Urinary bladder (tissue), 4 donors: ENCODE results near the gene CBR4. TPM values are rescaled to one million over a fixed set of nuclear protein-coding genes. Genes with fewer than 3 reads are reported as not detected.
"Not testable (repeated sequence)": the region's sequence is repeated elsewhere in the genome, so short reads cannot be mapped to it uniquely, and the experiment has no call there.

Source experiments
- DNase-seq: peaks from one replicate; pipeline ENCODE4 v3.0.0-alpha.2; 2015; ENCODE audit errors: extremely low spot score
- H3K27ac ChIP-seq: one replicate; pipeline ENCODE4 v1.5.1; 2013; ENCODE audit warnings: low read depth, mild to moderate bottlenecking, moderate library complexity
- H3K36me3 ChIP-seq: one replicate; pipeline ENCODE4 v1.6.1; 2013; ENCODE audit warnings: mild to moderate bottlenecking, moderate library complexity; ENCODE audit not compliant: insufficient read depth
- H3K4me1 ChIP-seq: one replicate; pipeline ENCODE4 v1.6.1; 2013; ENCODE audit warnings: mild to moderate bottlenecking, moderate library complexity; ENCODE audit not compliant: insufficient read depth
- H3K4me3 ChIP-seq: one replicate; pipeline ENCODE4 v1.5.1; 2013; ENCODE audit warnings: low read depth, low read length
- WGBS: extraction: QIAGEN DNeasy Blood & Tissue Kit; methylation state at CpG from one replicate; pipeline ENCODE4 v1.1.7; 2013; 5-methylcytosine and 5-hydroxymethylcytosine counted together
- polyA plus RNA-seq: library from polyadenylated mRNA; stranded (reverse); fragments of 200-250 nt; gene quantifications from one replicate; pipeline ENCODE4 v1.2.3, GENCODE V29; 2013
- total RNA-seq: library from RNA; depleted of rRNA; stranded (reverse); fragments of >200 nt; gene quantifications from one replicate; pipeline ENCODE4 v1.2.3, GENCODE V29; 2014
- donor health status: healthy with polysubstance abuse.
- donor health status: healthy.

Gene CBR4
- total and polyA plus RNA-seq, 2 donors: 9.6 to 41.2 TPM

GRCh38 chr4:168994958-168995357, 15.1 kb downstream of the CBR4 start:
- DNase-seq: no peak
- H3K27ac ChIP-seq: no peak overlapping the region

GRCh38 chr4:168993714-168994510, 16.1 kb downstream of the CBR4 start:
- H3K4me3 ChIP-seq: no peak overlapping the region
- 63% methylated on average over 13 of the region's 13 CpGs for WGBS
- no peak overlapping the region for H3K27ac ChIP-seq
- no peak for DNase-seq
- H3K4me1 ChIP-seq: no peaks in the 10 kb centered on the region
- no peaks in the 10 kb centered on the region for H3K36me3 ChIP-seq

More at GRCh38 chr4:168994958-168995357, 15.1 kb downstream of the CBR4 start:
- WGBS: 95% methylated on average over 4 of the region's 4 CpGs
- Histone ChIP-seq H3K4me1 (no peaks in the 10 kb centered on the region), H3K36me3 (no peaks in the 10 kb centered on the region), H3K4me3 (no peak overlapping the region)

- H3K27ac ChIP-seq, H3K4me3 ChIP-seq: not testable (repeated sequence)
These were observed 17.0 kb downstream of the CBR4 start for GRCh38 chr4:168992952-168993482.

GRCh38 chr4:168981942-168982341, 28.1 kb downstream of the CBR4 start:
- no peak for DNase-seq
- WGBS: 81% methylated on average over 1 of the region's 1 CpG
- no peak overlapping the region for H3K27ac ChIP-seq
- H3K4me3 ChIP-seq: no peak overlapping the region
- H3K36me3 ChIP-seq: peaks cover 2% of the 10 kb centered on the region
- H3K4me1 ChIP-seq: no peaks in the 10 kb centered on the region

More at GRCh38 chr4:168992952-168993482, 17.0 kb downstream of the CBR4 start:
- not testable (repeated sequence) for H3K4me1 ChIP-seq, H3K36me3 ChIP-seq, DNase-seq
- WGBS: 97% methylated on average over 7 of the region's 7 CpGs

GRCh38 chr4:168981460-168981859, 28.6 kb downstream of the CBR4 start:
- no peak for DNase-seq
- no peak overlapping the region for H3K27ac ChIP-seq
- H3K4me3 ChIP-seq: no peak overlapping the region
- H3K36me3 ChIP-seq: peaks cover 2% of the 10 kb centered on the region
- no peaks in the 10 kb centered on the region for H3K4me1 ChIP-seq

GRCh38 chr4:168979338-168979737, 30.7 kb downstream of the CBR4 start:
- WGBS: 91% methylated on average over 7 of the region's 7 CpGs
- no peaks in the 10 kb centered on the region for H3K4me1 ChIP-seq
- no peak overlapping the region for H3K27ac ChIP-seq
- no peak for DNase-seq
- no peak overlapping the region for H3K4me3 ChIP-seq
- no peaks in the 10 kb centered on the region for H3K36me3 ChIP-seq

- DNase-seq: no peak
- no peaks in the 10 kb centered on the region for H3K36me3 ChIP-seq
- no peak overlapping the region for H3K4me3 ChIP-seq
- no peaks in the 10 kb centered on the region for H3K4me1 ChIP-seq
- 100% methylated on average over 1 of the region's 1 CpG for WGBS
- no peak overlapping the region for H3K27ac ChIP-seq
These were observed 31.9 kb downstream of the CBR4 start for GRCh38 chr4:168978001-168978700.

GRCh38 chr4:168972596-168972995, 37.5 kb downstream of the CBR4 start:
- DNase-seq: no peak
- Histone ChIP-seq H3K4me1 (no peaks in the 10 kb centered on the region), H3K4me3 (no peak overlapping the region), H3K27ac (no peak overlapping the region), H3K36me3 (no peaks in the 10 kb centered on the region)
- WGBS: 95% methylated on average over 4 of the region's 4 CpGs

GRCh38 chr4:168960716-168961115, 49.3 kb downstream of the CBR4 start:
- WGBS: 96% methylated on average over 5 of the region's 5 CpGs
- Histone ChIP-seq H3K4me1 (no peaks in the 10 kb centered on the region), H3K27ac (no peak overlapping the region), H3K36me3 (peaks cover 2% of the 10 kb centered on the region), H3K4me3 (no peak overlapping the region)
- no peak for DNase-seq

GRCh38 chr4:168955674-168956073, 54.4 kb downstream of the CBR4 start:
- Histone ChIP-seq H3K27ac (no peak overlapping the region), H3K4me3 (no peak overlapping the region), H3K36me3 (no peaks in the 10 kb centered on the region), H3K4me1 (no peaks in the 10 kb centered on the region)
- DNase-seq: no peak
- WGBS: 69% methylated on average over 2 of the region's 2 CpGs

- not testable (repeated sequence) for H3K27ac ChIP-seq, H3K4me3 ChIP-seq, DNase-seq, H3K4me1 ChIP-seq, H3K36me3 ChIP-seq
- 90% methylated on average over 3 of the region's 3 CpGs for WGBS
These were observed 57.2 kb downstream of the CBR4 start for GRCh38 chr4:168952821-168953246.

- Histone ChIP-seq H3K27ac (peak overlapping the region; percentile 10), H3K36me3 (no peaks in the 10 kb centered on the region), H3K4me3 (no peak overlapping the region), H3K4me1 (no peaks in the 10 kb centered on the region)
- WGBS: 66% methylated on average over 2 of the region's 2 CpGs
- no peak for DNase-seq
These were observed 64.8 kb downstream of the CBR4 start for GRCh38 chr4:168945291-168945690.

GRCh38 chr4:168942985-168943384, 67.1 kb downstream of the CBR4 start:
- Histone ChIP-seq H3K36me3 (no peaks in the 10 kb centered on the region), H3K4me3 (no peak overlapping the region), H3K4me1 (no peaks in the 10 kb centered on the region), H3K27ac (no peak overlapping the region)
- DNase-seq: no peak
- 82% methylated on average over 3 of the region's 3 CpGs for WGBS
